GM18499 (cell line): ENCODE measurements around the gene ZFPM1.

Experiments used
- ATAC-seq: cut with Tn5 transposase; IDR thresholded peaks from one replicate; pipeline ENCODE4 v1.9.1; 2021; ENCODE audit warnings: moderate number of reproducible peaks; ENCODE audit not compliant: insufficient read depth, unreplicated experiment

The ZFPM1 gene

DNA sequence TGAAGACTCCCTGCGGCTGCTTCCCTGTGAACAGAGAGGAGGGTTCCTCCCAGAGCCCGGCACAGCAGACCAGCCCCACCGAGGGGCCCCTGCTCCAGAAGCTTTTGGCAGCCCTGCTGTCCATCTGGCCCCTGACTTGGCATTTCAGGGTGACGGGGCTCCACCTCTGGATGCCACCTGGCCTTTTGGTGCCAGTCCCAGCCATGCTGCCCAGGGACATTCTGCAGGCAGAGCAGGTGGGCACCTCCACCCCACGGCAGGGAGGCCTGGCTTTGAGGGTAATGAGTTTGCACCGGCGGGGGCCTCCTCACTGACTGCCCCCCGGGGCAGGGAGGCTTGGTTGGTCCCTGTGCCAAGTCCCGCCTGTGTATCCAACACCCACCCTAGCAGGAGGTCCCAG, 20.3 kb upstream of the ZFPM1 start:
- no peak for ATAC-seq

GRCh38 chr16:88433632-88434352, 19.3 kb upstream of the ZFPM1 start:
- no peak for ATAC-seq

DNA sequence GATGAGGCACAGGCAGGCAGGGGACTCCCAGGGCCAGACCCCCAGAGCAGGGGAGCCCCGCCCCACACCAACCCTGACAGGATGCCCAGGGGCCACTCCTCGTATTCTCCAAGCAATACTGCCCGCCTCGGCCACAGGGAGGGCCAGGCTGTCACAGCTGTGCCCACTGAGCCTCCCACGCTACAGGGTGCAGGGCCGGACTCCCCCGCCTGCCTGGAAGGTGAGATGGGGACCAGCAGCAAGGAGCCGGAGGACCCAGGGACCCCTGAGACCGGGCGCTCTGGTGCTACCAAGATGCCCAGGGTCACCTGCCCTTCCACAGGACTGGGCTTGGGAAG, 18.8 kb upstream of the ZFPM1 start:
- no peak for ATAC-seq

DNA sequence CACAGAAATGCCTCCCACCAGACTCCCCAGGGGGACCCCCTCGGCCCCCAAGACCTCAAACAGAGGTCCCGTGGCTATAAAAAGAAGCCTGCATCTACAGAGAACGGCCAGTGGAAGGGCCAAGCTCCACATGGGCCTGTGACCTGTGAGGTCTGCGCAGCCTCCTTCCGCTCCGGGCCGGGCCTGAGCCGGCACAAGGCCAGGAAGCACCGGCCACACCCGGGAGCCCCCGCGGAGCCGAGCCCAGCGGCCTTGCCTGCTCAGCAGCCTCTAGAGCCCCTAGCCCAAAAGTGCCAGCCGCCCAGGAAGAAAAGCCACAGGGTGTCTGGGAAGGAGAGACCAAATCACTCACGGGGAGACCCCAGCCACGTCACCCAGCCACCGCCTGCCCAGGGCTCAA, 18.3 kb upstream of the ZFPM1 start:
- no peak for ATAC-seq

GRCh38 chr16:88435437-88436355, 17.4 kb upstream of the ZFPM1 start:
- ATAC-seq: no peak

DNA sequence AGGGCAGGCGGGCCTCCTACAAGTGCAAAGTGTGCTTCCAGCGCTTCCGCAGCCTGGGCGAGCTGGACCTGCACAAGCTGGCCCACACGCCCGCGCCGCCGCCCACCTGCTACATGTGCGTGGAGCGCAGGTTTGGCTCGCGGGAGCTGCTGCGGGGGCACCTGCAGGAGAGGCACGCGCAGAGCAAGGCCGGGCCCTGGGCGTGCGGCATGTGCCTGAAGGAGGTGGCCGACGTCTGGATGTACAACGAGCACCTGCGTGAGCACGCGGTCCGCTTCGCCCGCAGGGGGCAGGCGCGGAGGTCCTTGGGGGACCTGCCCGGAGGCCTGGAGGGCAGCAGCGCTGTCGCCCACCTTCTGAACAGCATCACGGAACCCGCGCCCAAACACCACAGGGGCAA, 16.3 kb upstream of the ZFPM1 start:
- no peak for ATAC-seq

DNA sequence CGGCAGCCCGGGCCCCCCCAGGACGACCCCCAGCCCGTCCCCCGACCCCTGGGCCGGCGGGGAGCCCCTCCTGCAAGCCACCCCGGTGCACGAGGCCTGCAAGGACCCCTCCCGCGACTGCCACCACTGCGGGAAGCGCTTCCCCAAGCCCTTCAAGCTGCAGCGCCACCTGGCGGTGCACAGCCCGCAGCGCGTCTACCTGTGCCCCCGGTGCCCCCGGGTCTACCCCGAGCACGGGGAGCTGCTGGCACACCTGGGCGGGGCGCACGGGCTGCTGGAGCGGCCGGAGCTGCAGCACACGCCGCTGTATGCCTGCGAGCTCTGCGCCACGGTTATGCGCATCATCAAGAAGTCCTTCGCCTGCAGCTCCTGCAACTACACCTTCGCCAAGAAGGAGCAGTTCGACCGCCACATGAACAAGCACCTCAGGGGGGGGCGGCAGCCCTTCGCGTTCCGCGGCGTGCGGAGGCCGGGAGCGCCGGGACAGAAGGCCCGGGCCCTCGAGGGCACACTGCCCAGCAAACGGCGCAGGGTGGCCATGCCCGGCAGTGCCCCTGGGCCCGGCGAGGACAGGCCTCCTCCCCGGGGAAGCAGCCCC, 15.6 kb upstream of the ZFPM1 start:
- ATAC-seq: no peak

DNA sequence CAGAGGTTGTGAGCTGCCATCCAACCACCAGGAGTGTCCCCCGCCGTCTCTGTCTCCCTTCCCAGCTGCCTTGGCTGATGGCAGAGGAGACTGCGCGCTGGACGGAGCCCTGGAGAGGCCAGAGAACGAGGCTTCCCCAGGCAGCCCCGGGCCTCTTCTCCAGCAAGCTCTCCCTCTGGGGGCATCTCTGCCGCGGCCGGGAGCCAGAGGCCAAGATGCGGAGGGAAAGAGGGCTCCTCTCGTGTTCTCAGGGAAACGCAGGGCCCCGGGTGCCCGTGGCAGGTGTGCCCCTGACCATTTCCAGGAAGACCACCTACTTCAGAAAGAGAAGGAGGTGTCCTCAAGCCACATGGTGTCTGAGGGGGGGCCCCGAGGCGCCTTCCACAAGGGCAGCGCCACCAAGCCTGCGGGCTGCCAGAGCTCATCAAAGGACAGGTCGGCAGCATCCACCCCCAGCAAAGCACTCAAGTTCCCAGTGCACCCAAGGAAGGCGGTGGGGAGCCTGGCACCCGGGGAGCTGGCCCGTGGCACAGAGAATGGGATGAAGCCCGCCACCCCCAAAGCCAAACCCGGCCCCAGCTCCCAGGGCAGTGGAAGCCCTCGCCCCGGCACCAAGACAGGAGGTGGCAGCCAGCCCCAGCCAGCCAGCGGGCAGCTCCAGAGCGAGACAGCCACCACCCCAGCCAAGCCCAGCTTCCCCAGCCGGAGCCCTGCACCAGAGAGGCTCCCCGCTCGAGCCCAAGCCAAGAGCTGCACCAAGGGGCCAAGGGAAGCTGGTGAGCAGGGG, 14.8 kb upstream of the ZFPM1 start:
- ATAC-seq: no peak

GRCh38 chr16:88439016-88439415, 14.1 kb upstream of the ZFPM1 start:
- no peak for ATAC-seq

- ATAC-seq: no peak
Measured at GRCh38 chr16:88439706-88440105, 13.4 kb upstream of the ZFPM1 start.

- ATAC-seq: no peak
Measured at GRCh38 chr16:88440111-88440510, 13.0 kb upstream of the ZFPM1 start.

- no peak for ATAC-seq
Measured at GRCh38 chr16:88440686-88441405, 12.2 kb upstream of the ZFPM1 start.

GRCh38 chr16:88441460-88441859, 11.6 kb upstream of the ZFPM1 start:
- ATAC-seq: no peak

DNA sequence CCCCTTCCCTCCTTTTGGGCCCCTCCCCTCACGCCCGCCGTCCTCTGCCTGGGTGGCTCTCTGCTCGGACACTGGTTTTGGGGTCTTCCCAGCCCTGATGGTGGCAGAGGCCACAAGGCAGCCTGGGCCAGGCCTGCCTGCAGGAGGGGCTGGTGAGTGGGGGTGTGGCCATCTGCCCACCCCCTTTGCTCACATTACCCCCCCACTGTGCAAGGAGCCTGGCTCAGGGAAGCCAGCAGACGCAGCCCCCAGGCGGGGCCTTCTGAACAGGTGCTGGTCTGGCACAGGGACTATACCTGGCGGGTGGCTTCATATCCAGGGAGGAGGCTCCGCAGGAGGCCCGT, 10.7 kb upstream of the ZFPM1 start:
- no peak for ATAC-seq

DNA sequence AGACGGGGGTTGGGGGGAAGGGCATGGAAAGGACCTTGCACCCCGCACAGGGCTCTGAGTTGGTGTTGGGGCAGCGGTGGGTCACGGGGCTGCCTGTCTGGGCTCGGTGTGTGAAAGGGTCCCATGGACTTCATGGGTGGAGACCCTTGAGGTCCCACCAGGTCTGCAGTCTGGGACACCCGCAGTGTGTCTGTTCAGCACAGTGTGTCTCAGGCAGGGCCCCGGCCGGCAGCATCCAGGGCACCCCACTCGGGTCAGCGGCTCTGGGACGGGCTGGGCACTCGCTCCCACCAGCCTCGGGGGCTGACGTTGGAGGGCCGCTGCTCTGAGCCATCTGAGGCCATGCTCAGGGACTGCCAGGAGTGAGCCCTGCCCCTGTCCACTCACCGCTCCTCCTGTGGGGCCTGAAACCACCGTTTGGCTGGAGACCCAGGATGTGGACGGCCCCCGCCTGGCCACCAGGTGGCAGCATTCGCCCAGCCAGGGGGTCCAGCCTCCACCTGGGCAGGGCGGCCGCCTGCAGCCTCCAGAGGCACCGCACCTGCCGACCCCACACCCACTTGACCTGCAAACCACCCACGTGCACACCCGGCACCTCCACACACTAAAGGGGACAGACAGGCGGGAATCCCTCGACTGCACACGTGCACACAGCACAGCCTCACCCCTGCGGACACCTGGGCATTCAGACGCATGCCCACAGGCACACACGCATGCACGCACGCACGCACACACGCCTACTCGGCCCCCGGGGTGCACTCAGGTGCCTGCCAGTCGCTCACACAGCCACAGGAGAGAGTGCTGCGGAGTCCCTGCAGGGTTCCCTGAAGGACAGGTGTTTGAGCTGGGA, 10.1 kb upstream of the ZFPM1 start:
- ATAC-seq: no peak

DNA sequence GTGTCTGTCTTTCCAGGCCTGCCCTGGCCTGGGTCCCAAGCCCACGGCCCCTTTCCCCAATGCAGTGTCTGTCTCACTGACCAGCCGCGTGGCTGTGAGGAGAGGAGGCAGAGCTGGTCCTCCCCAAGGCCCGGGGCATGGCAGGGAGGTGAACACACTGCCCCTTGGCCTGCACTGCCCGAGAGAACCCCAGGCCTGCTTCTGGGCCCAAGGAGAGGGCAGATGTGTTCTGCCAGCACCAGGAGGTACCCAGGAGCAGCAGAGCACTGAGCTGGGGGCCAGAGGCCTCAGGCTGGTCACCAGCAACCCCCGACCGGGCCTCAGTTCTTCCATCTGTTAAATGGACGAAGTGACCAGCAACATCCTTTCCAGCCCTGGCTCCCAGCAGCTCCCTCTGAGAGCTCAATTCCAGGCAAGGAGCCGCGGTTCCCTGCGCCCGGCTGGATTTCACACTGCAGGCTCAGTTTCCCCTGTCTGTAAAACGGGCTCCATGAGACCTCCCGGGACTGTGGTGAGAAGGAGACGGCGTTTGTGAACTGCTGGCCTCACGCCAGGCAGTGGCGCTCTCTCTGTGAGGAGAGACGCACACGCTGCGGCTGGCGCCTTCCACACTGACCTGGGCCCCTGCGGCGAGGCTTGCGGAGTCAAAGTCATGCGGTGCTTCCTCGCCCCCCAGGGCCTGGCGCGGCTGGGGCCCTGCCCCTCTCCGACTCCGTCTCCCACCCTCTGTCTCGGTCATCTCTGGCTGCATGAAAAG, 8.1 kb upstream of the ZFPM1 start:
- no peak for ATAC-seq

GRCh38 chr16:88445583-88445960, 7.5 kb upstream of the ZFPM1 start:
- ATAC-seq: no peak

DNA sequence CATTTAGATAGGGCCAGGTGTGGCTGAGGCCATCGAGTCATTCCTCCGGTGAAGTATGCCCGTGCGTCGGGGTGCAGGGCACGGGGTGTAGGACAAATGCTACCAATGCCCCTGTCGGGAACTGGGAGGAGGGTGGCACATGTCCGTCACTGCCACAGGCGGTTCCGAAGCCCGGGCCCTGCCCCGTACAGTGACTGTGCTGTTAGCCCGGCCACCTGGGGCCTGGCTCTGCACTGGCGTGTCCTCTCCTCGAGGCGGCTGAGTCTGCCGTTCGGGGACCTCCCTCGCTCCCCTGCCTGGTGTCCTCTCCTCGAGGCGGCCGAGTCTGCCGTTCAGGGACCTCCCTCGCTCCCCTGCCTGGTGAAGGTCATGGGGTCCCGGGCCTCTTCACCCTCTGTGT, 7.0 kb upstream of the ZFPM1 start:
- no peak for ATAC-seq

DNA sequence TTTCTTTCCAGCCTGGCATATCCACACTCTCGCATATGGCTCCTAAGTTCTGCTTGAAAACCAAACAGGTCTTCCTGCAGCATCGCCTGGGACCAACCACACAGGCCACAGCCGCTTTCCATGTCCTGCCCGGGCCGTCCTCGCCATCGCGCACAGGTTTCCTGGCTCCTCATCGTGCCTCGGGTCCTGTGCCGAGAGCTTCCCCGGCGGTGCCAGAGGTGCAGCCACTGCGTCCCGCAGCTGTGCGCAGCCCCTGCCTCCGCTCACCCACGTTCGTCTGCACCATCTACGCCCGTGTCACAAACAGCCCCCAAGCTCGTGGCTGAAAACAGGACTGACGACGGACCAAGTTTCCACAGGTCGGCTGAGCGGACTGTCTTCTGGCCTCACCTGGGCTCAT, 6.3 kb upstream of the ZFPM1 start:
- ATAC-seq: no peak
